ENCODE data around the gene ARHGAP10. TPM values are rescaled to one million over a fixed set of nuclear protein-coding genes. Genes with fewer than 3 reads are reported as not detected.

Gene ARHGAP10
- total and polyA plus RNA-seq, 4 experiments from 2014 or later: 6.4 to 8.3 (median 7.8) TPM

DNA sequence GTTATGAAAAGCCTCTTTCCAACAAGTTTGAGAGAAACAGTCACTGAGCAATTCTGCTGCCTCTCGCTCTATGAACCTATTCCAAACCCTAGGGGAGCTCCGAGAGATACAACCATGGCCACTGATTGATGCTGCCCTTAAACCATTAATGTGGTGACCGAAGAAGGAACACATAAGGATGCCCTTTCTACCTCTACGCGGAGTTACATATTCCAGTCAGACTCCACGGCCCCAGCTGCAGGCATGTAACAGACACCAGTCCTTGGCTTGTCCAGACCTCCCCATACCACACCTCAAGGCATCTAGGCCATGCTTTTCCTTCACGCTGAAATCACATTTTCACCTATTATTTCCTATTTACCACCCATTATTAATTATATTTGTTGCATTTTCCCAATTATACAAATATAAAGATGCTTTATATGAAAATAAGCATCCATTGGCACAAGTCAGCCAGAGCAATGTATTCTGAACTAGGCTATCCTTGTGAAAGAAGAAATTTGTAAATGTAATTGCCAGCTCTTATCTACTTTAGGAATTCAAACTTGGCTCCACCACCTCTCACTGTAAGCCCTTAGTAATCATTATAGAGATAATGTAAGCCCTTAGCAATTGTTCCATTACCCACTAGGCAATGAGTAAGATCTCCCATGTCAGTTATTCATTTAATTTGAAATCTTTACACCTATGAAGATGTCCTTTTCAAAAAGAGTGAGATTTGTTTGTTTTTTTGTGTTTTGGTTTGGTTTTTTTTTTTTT is 371.9 kb downstream of the ARHGAP10 start:
- Histone ChIP-seq H3K9me3 (ENCODE audit: control insufficient read depth in 1 of 2, low read length in 2 of 2) (no peaks in the 10 kb centered on the region), H3K36me3 (ENCODE audit: insufficient read depth, low read length) (no peaks in the 10 kb centered on the region), H3K4me3 (ENCODE audit: low read length in 2 of 2) (no peak overlapping the region), H3K27ac (ENCODE audit: low read depth, low read length) (no peak overlapping the region), H3K4me1 (ENCODE audit: insufficient read depth, low read length) (no peaks in the 10 kb centered on the region), H3K27me3 (ENCODE audit: insufficient read depth, low read length) (no peaks in the 10 kb centered on the region)
- DNase-seq: no peak
- H3K9me3 Mint-ChIP-seq: peaks cover 0 to 4% (median 2%) of the 10 kb centered on the region in 8 donors
- no peak overlapping the region for H3K4me3 Mint-ChIP-seq
- no peaks in the 10 kb centered on the region for H3K27me3 Mint-ChIP-seq
- CTCF ChIA-PET (ENCODE audit: partially characterized antibody): interaction anchor here (1.4 kb wide), 1 partner anchor 59 kb away, joined by 5 read pairs; no protein-coding TSS in a partner anchor
- peak overlapping the region in 2 of 7 donors; percentile 19 to 39 for H3K27ac Mint-ChIP-seq
- H3K4me1 Mint-ChIP-seq: peaks cover 6 to 24% (median 17%) of the 10 kb centered on the region in 4 donors
- H3K36me3 Mint-ChIP-seq: peaks cover 56 to 66% of the 10 kb centered on the region in 2 donors
- intact Hi-C loops (cut with micrococcal nuclease): no loop called here
- POLR2A ChIA-PET (ENCODE audit: partially characterized antibody): no interaction called here

- Histone ChIP-seq H3K9me3 (ENCODE audit: control insufficient read depth in 1 of 2, low read length in 2 of 2) (no peaks in the 10 kb centered on the region), H3K36me3 (ENCODE audit: insufficient read depth, low read length) (peaks cover 2% of the 10 kb centered on the region), H3K4me3 (ENCODE audit: low read length in 2 of 2) (no peak overlapping the region), H3K27ac (ENCODE audit: low read depth, low read length) (no peak overlapping the region), H3K4me1 (ENCODE audit: insufficient read depth, low read length) (no peaks in the 10 kb centered on the region), H3K27me3 (ENCODE audit: insufficient read depth, low read length) (no peaks in the 10 kb centered on the region)
- ChIA-PET CTCF (ENCODE audit: partially characterized antibody) (no interaction called here), POLR2A (ENCODE audit: partially characterized antibody) (no interaction called here)
- Mint-ChIP-seq H3K9me3 (peaks cover 0 to 6% (median 3%) of the 10 kb centered on the region in 8 donors), H3K27me3 (no peaks in the 10 kb centered on the region), H3K36me3 (peaks cover 91 to 92% of the 10 kb centered on the region in 2 donors), H3K4me3 (no peak overlapping the region), H3K27ac (no peak overlapping the region), H3K4me1 (peaks cover 10 to 24% (median 17%) of the 10 kb centered on the region in 4 donors)
- intact Hi-C loops (cut with micrococcal nuclease): no loop called here
- no peak for DNase-seq
These were observed 376.9 kb downstream of the ARHGAP10 start for GRCh38 chr4:148108766-148109165.

GRCh38 chr4:148109216-148109615 is 377.3 kb downstream of the ARHGAP10 start:
- Mint-ChIP-seq H3K27me3 (no peaks in the 10 kb centered on the region), H3K36me3 (peaks cover 92% of the 10 kb centered on the region in 2 donors), H3K27ac (peak overlapping the region in 1 of 7 donors; percentile 19), H3K4me3 (no peak overlapping the region), H3K4me1 (peaks cover 10 to 29% (median 19%) of the 10 kb centered on the region in 4 donors), H3K9me3 (peaks cover 0 to 6% (median 3%) of the 10 kb centered on the region in 8 donors)
- Histone ChIP-seq H3K4me1 (ENCODE audit: insufficient read depth, low read length) (no peaks in the 10 kb centered on the region), H3K36me3 (ENCODE audit: insufficient read depth, low read length) (peaks cover 4% of the 10 kb centered on the region), H3K9me3 (ENCODE audit: control insufficient read depth in 1 of 2, low read length in 2 of 2) (no peaks in the 10 kb centered on the region), H3K27me3 (ENCODE audit: insufficient read depth, low read length) (no peaks in the 10 kb centered on the region), H3K4me3 (ENCODE audit: low read length in 2 of 2) (no peak overlapping the region), H3K27ac (ENCODE audit: low read depth, low read length) (no peak overlapping the region)
- DNase-seq: no peak
- ChIA-PET CTCF (ENCODE audit: partially characterized antibody) (no interaction called here), POLR2A (ENCODE audit: partially characterized antibody) (no interaction called here)
- intact Hi-C loops (cut with micrococcal nuclease): no loop called here

DNA sequence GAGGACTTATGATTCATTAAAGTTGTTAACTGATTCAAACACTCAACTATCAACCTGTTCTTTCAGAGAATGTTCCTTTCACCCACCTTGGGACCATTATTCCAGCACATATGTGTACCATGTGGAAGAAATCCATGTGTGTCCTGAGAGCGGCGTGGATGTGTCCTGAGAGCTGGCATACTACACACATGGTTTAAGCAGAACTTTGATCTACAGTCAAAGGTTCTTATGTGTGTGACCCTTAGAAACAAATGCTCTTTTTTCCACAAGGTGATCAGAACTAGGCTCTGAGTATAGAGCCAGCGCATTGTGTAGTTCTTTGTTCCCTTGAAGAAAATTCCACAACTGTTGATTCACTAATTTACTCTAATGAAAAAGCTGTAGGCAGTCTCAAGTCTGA is 378.3 kb downstream of the ARHGAP10 start:
- Histone ChIP-seq H3K4me3 (ENCODE audit: low read length in 2 of 2) (no peak overlapping the region), H3K27ac (ENCODE audit: low read depth, low read length) (no peak overlapping the region), H3K36me3 (ENCODE audit: insufficient read depth, low read length) (peaks cover 4% of the 10 kb centered on the region), H3K4me1 (ENCODE audit: insufficient read depth, low read length) (no peaks in the 10 kb centered on the region), H3K27me3 (ENCODE audit: insufficient read depth, low read length) (no peaks in the 10 kb centered on the region), H3K9me3 (ENCODE audit: control insufficient read depth in 1 of 2, low read length in 2 of 2) (no peaks in the 10 kb centered on the region)
- intact Hi-C loops (cut with micrococcal nuclease): no loop called here
- H3K4me1 Mint-ChIP-seq: peaks cover 10 to 30% (median 21%) of the 10 kb centered on the region in 4 donors
- peak overlapping the region in 1 of 7 donors; percentile 6 for H3K27ac Mint-ChIP-seq
- no peak overlapping the region for H3K4me3 Mint-ChIP-seq
- ChIA-PET POLR2A (ENCODE audit: partially characterized antibody) (no interaction called here), CTCF (ENCODE audit: partially characterized antibody) (no interaction called here)
- DNase-seq: no peak
- peaks cover 91% of the 10 kb centered on the region in 2 donors for H3K36me3 Mint-ChIP-seq
- no peaks in the 10 kb centered on the region for H3K27me3 Mint-ChIP-seq
- peaks cover 0 to 6% (median 3%) of the 10 kb centered on the region in 8 donors for H3K9me3 Mint-ChIP-seq

DNA sequence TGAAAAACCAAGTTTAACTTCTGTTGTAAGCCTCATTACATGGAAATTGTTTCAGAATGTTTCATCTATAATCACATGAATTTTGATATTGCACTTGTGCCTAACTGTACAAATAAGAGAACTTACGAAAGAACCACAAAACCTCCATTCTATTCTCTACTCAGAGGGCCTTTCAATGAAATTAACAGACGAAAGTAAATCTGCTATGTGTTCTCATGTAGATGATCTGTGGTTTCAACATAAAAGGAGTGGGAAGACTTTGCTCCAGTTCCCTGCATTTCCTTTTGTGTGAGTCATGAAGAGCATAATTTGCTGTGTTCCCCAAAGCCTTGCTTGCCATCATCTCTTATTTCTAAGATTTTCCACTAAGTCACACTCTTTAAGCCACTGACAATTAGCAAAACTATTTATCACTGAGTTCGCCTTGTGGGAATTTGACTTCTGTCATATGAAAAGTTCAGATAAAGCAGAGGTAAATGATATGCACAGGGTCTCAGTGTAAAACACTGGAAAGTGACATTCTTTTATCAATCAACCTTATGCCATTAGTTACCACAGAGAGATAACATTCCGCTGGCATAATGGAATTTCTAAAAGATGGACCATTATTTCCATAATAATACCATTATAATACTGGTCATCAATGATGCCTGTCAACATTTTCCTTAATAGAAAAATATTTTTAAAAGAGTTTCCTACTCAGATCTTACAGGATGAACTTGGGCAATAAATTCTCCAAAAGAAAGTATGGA is 380.5 kb downstream of the ARHGAP10 start:
- CTCF ChIA-PET (ENCODE audit: partially characterized antibody): no interaction called here
- POLR2A ChIA-PET (ENCODE audit: partially characterized antibody): no interaction called here
- Histone ChIP-seq H3K4me3 (ENCODE audit: low read length in 2 of 2) (no peak overlapping the region), H3K9me3 (ENCODE audit: control insufficient read depth in 1 of 2, low read length in 2 of 2) (no peaks in the 10 kb centered on the region), H3K4me1 (ENCODE audit: insufficient read depth, low read length) (no peaks in the 10 kb centered on the region), H3K27me3 (ENCODE audit: insufficient read depth, low read length) (no peaks in the 10 kb centered on the region), H3K27ac (ENCODE audit: low read depth, low read length) (no peak overlapping the region), H3K36me3 (ENCODE audit: insufficient read depth, low read length) (peaks cover 4% of the 10 kb centered on the region)
- intact Hi-C loops (cut with micrococcal nuclease): no loop called here
- no peaks in the 10 kb centered on the region for H3K27me3 Mint-ChIP-seq
- H3K27ac Mint-ChIP-seq: peak overlapping the region in 3 of 7 donors; percentile 25 to 68 (median 28)
- no peak for DNase-seq
- H3K36me3 Mint-ChIP-seq: peaks cover 81% of the 10 kb centered on the region in 2 donors
- peaks cover 13 to 35% (median 20%) of the 10 kb centered on the region in 4 donors for H3K4me1 Mint-ChIP-seq
- no peak overlapping the region for H3K4me3 Mint-ChIP-seq
- peaks cover 0 to 5% (median 0%) of the 10 kb centered on the region in 8 donors for H3K9me3 Mint-ChIP-seq

GRCh38 chr4:148114436-148114835 is 382.5 kb downstream of the ARHGAP10 start:
- H3K4me3 Mint-ChIP-seq: no peak overlapping the region
- ChIA-PET CTCF (ENCODE audit: partially characterized antibody) (no interaction called here), POLR2A (ENCODE audit: partially characterized antibody) (no interaction called here)
- peaks cover 18 to 53% (median 32%) of the 10 kb centered on the region in 4 donors for H3K4me1 Mint-ChIP-seq
- Histone ChIP-seq H3K9me3 (ENCODE audit: control insufficient read depth in 1 of 2, low read length in 2 of 2) (no peaks in the 10 kb centered on the region), H3K36me3 (ENCODE audit: insufficient read depth, low read length) (peaks cover 4% of the 10 kb centered on the region), H3K27ac (ENCODE audit: low read depth, low read length) (no peak overlapping the region), H3K4me3 (ENCODE audit: low read length in 2 of 2) (no peak overlapping the region), H3K4me1 (ENCODE audit: insufficient read depth, low read length) (no peaks in the 10 kb centered on the region), H3K27me3 (ENCODE audit: insufficient read depth, low read length) (no peaks in the 10 kb centered on the region)
- H3K9me3 Mint-ChIP-seq: peaks cover 0 to 4% (median 0%) of the 10 kb centered on the region in 8 donors
- peak overlapping the region in 2 of 7 donors; percentile 1 to 5 for H3K27ac Mint-ChIP-seq
- intact Hi-C loops (cut with micrococcal nuclease): no loop called here
- peaks cover 83% of the 10 kb centered on the region in 2 donors for H3K36me3 Mint-ChIP-seq
- H3K27me3 Mint-ChIP-seq: no peaks in the 10 kb centered on the region
- DNase-seq: no peak

- H3K4me3 ChIP-seq (ENCODE audit: low read length in 2 of 2): no peak overlapping the region
- no peak for DNase-seq
- ChIA-PET POLR2A (ENCODE audit: partially characterized antibody) (no interaction called here), CTCF (ENCODE audit: partially characterized antibody) (interaction anchor here (0.7 to 1.5 kb wide), 3 partner anchors 14 to 71 kb away, joined by 3 read pairs; no protein-coding TSS in a partner anchor)
- Mint-ChIP-seq H3K4me3 (no peak overlapping the region), H3K27ac (peak overlapping the region in 2 of 7 donors; percentile 36 to 41), H3K27me3 (no peaks in the 10 kb centered on the region), H3K36me3 (peaks cover 81 to 82% of the 10 kb centered on the region in 2 donors), H3K9me3 (peaks cover 0 to 4% (median 0%) of the 10 kb centered on the region in 8 donors), H3K4me1 (peaks cover 18 to 55% (median 32%) of the 10 kb centered on the region in 4 donors)
- no peaks in the 10 kb centered on the region for H3K27me3 ChIP-seq (ENCODE audit: insufficient read depth, low read length)
- intact Hi-C loops (cut with micrococcal nuclease): no loop called here
- no peaks in the 10 kb centered on the region for H3K4me1 ChIP-seq (ENCODE audit: insufficient read depth, low read length)
- H3K9me3 ChIP-seq (ENCODE audit: control insufficient read depth in 1 of 2, low read length in 2 of 2): no peaks in the 10 kb centered on the region
- H3K36me3 ChIP-seq (ENCODE audit: insufficient read depth, low read length): peaks cover 4% of the 10 kb centered on the region
- no peak overlapping the region for H3K27ac ChIP-seq (ENCODE audit: low read depth, low read length)
These were observed 384.4 kb downstream of the ARHGAP10 start for GRCh38 chr4:148116264-148116663.
